ENCODE results near the gene KCTD13. TPM values are rescaled to one million over a fixed set of nuclear protein-coding genes. Genes with fewer than 3 reads are reported as not detected.

Gene KCTD13
- total RNA-seq, 1 experiment from 2014 or later, result 18.3 TPM

GRCh38 chr16:29883987-29884386 lies 42.0 kb downstream of the KCTD13 start:
- H2AK5ac ChIP-seq (ENCODE audit: insufficient read length, low read length), result no peak overlapping the region
- Mint-ChIP-seq H3K4me3 (no peak overlapping the region), H3K27ac (no peak overlapping the region), H3K36me3 (ENCODE audit: insufficient read depth in 1 of 3, low read depth in 3 of 3) (peaks cover 10 to 38% (median 34%) of the 10 kb centered on the region in 3 experiments; a peak in 6 of 7 replicates), H3K9me3 (no peaks in the 10 kb centered on the region), H3K4me1 (no peaks in the 10 kb centered on the region), H3K27me3 (ENCODE audit: low read depth) (no peaks in the 10 kb centered on the region)
- no peak overlapping the region for H3K4ac ChIP-seq (ENCODE audit: low read depth, low read length)
- no peak overlapping the region for H2BK20ac ChIP-seq (ENCODE audit: low read depth, low read length, poor library complexity, severe bottlenecking)
- H2BK15ac ChIP-seq (ENCODE audit: low read depth, low read length), result no peak overlapping the region
- no peak overlapping the region for H2BK5ac ChIP-seq (ENCODE audit: insufficient read length, low read length)
- no peak overlapping the region for H4K8ac ChIP-seq (replicated peaks; ENCODE audit: insufficient read length, low read depth, low read length)
- H3K27me3 ChIP-seq (ENCODE audit: insufficient read depth, low read length), result no peaks in the 10 kb centered on the region
- no peak overlapping the region for H3K18ac ChIP-seq (ENCODE audit: insufficient read length, low read depth, low read length)
- no peak overlapping the region for H3K23ac ChIP-seq (ENCODE audit: insufficient read length, low read depth, low read length)
- no peaks in the 10 kb centered on the region for H3K79me2 ChIP-seq (ENCODE audit: insufficient read depth, low read length)
- no peaks in the 10 kb centered on the region for H3K4me1 ChIP-seq (ENCODE audit: insufficient read depth, low read length)
- H2AFZ ChIP-seq (ENCODE audit: low read length), result no peak overlapping the region
- H2BK12ac ChIP-seq (ENCODE audit: insufficient read length, low read depth, low read length), result no peak overlapping the region
- H2BK120ac ChIP-seq (ENCODE audit: low read depth, low read length, poor library complexity, severe bottlenecking), result no peak overlapping the region
- TF ChIP-seq, protein P1, sequence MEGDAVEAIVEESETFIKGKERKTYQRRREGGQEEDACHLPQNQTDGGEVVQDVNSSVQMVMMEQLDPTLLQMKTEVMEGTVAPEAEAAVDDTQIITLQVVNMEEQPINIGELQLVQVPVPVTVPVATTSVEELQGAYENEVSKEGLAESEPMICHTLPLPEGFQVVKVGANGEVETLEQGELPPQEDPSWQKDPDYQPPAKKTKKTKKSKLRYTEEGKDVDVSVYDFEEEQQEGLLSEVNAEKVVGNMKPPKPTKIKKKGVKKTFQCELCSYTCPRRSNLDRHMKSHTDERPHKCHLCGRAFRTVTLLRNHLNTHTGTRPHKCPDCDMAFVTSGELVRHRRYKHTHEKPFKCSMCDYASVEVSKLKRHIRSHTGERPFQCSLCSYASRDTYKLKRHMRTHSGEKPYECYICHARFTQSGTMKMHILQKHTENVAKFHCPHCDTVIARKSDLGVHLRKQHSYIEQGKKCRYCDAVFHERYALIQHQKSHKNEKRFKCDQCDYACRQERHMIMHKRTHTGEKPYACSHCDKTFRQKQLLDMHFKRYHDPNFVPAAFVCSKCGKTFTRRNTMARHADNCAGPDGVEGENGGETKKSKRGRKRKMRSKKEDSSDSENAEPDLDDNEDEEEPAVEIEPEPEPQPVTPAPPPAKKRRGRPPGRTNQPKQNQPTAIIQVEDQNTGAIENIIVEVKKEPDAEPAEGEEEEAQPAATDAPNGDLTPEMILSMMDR (conservative IDR thresholded peaks at IDR 0.05), result no peak
- H3K79me1 ChIP-seq (ENCODE audit: insufficient read depth, low read depth, low read length, poor library complexity, severe bottlenecking), result no peaks in the 10 kb centered on the region
- no peak overlapping the region for H4K5ac ChIP-seq (ENCODE audit: insufficient read length, low read depth, low read length)
- H3K56ac ChIP-seq (ENCODE audit: insufficient read length, low read depth, low read length), result no peak overlapping the region
- no peaks in the 10 kb centered on the region for H4K20me1 ChIP-seq (ENCODE audit: control insufficient read depth, insufficient read depth, insufficient read length)
- H3K27ac ChIP-seq (ENCODE audit: insufficient read length, low read depth, low read length), result no peak overlapping the region
- no peak overlapping the region for H3K14ac ChIP-seq (ENCODE audit: insufficient read depth, low read length)
- H3K23me2 ChIP-seq (ENCODE audit: insufficient read length, low read depth, low read length, poor library complexity, severe bottlenecking), result no peaks in the 10 kb centered on the region
- H3T11ph ChIP-seq (ENCODE audit: low read length), result no peak overlapping the region
- no peak for DNase-seq
- no CpG with 5 or more reads among the region's 6 CpGs for WGBS (ENCODE audit: extremely low coverage, insufficient read length, low lambda C conversion rate)
- H3K4me2 ChIP-seq (ENCODE audit: insufficient read depth, insufficient read length, low read length), result no peak overlapping the region
- no peak overlapping the region for H4K91ac ChIP-seq (ENCODE audit: insufficient read length, low read depth, low read length)
- no peak overlapping the region for H3K9ac ChIP-seq (ENCODE audit: extremely low read depth, insufficient read length, low read length)
- H3K9me3 ChIP-seq (ENCODE audit: control insufficient read depth, low read depth, low read length), result no peaks in the 10 kb centered on the region

Data from H9 (cell line).